ENCODE results near the gene S100A5. TPM values are rescaled to one million over a fixed set of nuclear protein-coding genes. Genes with fewer than 3 reads are reported as not detected.

S100A5 gene, protein sequence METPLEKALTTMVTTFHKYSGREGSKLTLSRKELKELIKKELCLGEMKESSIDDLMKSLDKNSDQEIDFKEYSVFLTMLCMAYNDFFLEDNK
- not detected in 2 replicates for total RNA-seq (2021)
- long read RNA-seq, result 0 reads

GRCh38 chr1:153540394-153541361, at the start of gene S100A5:
S100A5 (minus strand) TSS chr1:153540934; CDS start chr1:153540191, 743 bp downstream.
- Histone ChIP-seq H2AFZ (ENCODE audit: low read length) (no peak within 1 kb of the TSS), H3K79me1 (ENCODE audit: insufficient read depth, low read depth, low read length, poor library complexity, severe bottlenecking) (no peaks in the 10 kb centered on the region), H3K4ac (ENCODE audit: low read depth, low read length) (no peak within 1 kb of the TSS), H3K14ac (ENCODE audit: insufficient read depth, low read length) (no peak within 1 kb of the TSS; the same call in 1 of the 2 replicates), H2AK5ac (ENCODE audit: insufficient read length, low read length) (no peak within 1 kb of the TSS), H3K9ac (ENCODE audit: extremely low read depth, insufficient read length, low read length) (no peak within 1 kb of the TSS), H3K9me3 (ENCODE audit: control insufficient read depth, low read depth, low read length) (no peaks in the 10 kb centered on the region), H3T11ph (ENCODE audit: low read length) (no peak within 1 kb of the TSS), H2BK5ac (ENCODE audit: insufficient read length, low read length) (no peak within 1 kb of the TSS), H3K4me2 (ENCODE audit: insufficient read depth, insufficient read length, low read length) (no peak within 1 kb of the TSS), H2BK120ac (ENCODE audit: low read depth, low read length, poor library complexity, severe bottlenecking) (no peak within 1 kb of the TSS), H2BK15ac (ENCODE audit: low read depth, low read length) (no peak within 1 kb of the TSS), H3K18ac (ENCODE audit: insufficient read length, low read depth, low read length) (no peak within 1 kb of the TSS), H3K79me2 (ENCODE audit: insufficient read depth, low read length) (no peaks in the 10 kb centered on the region), H4K91ac (ENCODE audit: insufficient read length, low read depth, low read length) (no peak within 1 kb of the TSS), H4K8ac (replicated peaks; ENCODE audit: insufficient read length, low read depth, low read length) (no peak within 1 kb of the TSS), H3K56ac (ENCODE audit: insufficient read length, low read depth, low read length) (no peak within 1 kb of the TSS), H3K23me2 (ENCODE audit: insufficient read length, low read depth, low read length, poor library complexity, severe bottlenecking) (no peaks in the 10 kb centered on the region), H4K5ac (ENCODE audit: insufficient read length, low read depth, low read length) (no peak within 1 kb of the TSS), H2BK12ac (ENCODE audit: insufficient read length, low read depth, low read length) (no peak within 1 kb of the TSS), H4K20me1 (ENCODE audit: control insufficient read depth, insufficient read depth, insufficient read length) (no peaks in the 10 kb centered on the region), H2BK20ac (ENCODE audit: low read depth, low read length, poor library complexity, severe bottlenecking) (no peak within 1 kb of the TSS), H3K23ac (ENCODE audit: insufficient read length, low read depth, low read length) (no peak within 1 kb of the TSS), H3K4me1 (ENCODE audit: insufficient read depth, low read length) (peaks cover 8% of the 10 kb centered on the region; the same call in 1 of the 2 replicates), H3K27ac (ENCODE audit: insufficient read length, low read depth, low read length) (no peak within 1 kb of the TSS), H3K27me3 (ENCODE audit: insufficient read depth, low read length) (no peaks in the 10 kb centered on the region)
- H3K4me3 Mint-ChIP-seq, result no peak within 1 kb of the TSS
- H3K4me1 Mint-ChIP-seq, result peaks cover 28 to 39% of the 10 kb centered on the region in 2 experiments
- H3K27ac Mint-ChIP-seq, result peak within 1 kb of the TSS in 1 of 3 experiments; percentile 70; a peak in 2 of 7 replicates
- H3K9me3 Mint-ChIP-seq, result no peaks in the 10 kb centered on the region
- no peaks in the 10 kb centered on the region; a peak in 1 of 7 replicates for H3K36me3 Mint-ChIP-seq (ENCODE audit: insufficient read depth in 1 of 3, low read depth in 3 of 3)
- WGBS (ENCODE audit: extremely low coverage, insufficient read length, low lambda C conversion rate), result no CpG with 5 or more reads among the region's 11 CpGs
- TF ChIP-seq, protein P1, sequence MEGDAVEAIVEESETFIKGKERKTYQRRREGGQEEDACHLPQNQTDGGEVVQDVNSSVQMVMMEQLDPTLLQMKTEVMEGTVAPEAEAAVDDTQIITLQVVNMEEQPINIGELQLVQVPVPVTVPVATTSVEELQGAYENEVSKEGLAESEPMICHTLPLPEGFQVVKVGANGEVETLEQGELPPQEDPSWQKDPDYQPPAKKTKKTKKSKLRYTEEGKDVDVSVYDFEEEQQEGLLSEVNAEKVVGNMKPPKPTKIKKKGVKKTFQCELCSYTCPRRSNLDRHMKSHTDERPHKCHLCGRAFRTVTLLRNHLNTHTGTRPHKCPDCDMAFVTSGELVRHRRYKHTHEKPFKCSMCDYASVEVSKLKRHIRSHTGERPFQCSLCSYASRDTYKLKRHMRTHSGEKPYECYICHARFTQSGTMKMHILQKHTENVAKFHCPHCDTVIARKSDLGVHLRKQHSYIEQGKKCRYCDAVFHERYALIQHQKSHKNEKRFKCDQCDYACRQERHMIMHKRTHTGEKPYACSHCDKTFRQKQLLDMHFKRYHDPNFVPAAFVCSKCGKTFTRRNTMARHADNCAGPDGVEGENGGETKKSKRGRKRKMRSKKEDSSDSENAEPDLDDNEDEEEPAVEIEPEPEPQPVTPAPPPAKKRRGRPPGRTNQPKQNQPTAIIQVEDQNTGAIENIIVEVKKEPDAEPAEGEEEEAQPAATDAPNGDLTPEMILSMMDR (conservative IDR thresholded peaks at IDR 0.05), result no peak
- no peak for DNase-seq
- peaks cover 3% of the 10 kb centered on the region for H3K27me3 Mint-ChIP-seq (ENCODE audit: low read depth)
